Cerebellar cortex (tissue), 1 donor: ENCODE data around the gene CSNK2B.

Source experiments
- DNase-seq: peaks from one replicate; pipeline ENCODE4 v3.0.0-alpha.2; 2015; ENCODE audit warnings: low spot score

The CSNK2B gene

DNA sequence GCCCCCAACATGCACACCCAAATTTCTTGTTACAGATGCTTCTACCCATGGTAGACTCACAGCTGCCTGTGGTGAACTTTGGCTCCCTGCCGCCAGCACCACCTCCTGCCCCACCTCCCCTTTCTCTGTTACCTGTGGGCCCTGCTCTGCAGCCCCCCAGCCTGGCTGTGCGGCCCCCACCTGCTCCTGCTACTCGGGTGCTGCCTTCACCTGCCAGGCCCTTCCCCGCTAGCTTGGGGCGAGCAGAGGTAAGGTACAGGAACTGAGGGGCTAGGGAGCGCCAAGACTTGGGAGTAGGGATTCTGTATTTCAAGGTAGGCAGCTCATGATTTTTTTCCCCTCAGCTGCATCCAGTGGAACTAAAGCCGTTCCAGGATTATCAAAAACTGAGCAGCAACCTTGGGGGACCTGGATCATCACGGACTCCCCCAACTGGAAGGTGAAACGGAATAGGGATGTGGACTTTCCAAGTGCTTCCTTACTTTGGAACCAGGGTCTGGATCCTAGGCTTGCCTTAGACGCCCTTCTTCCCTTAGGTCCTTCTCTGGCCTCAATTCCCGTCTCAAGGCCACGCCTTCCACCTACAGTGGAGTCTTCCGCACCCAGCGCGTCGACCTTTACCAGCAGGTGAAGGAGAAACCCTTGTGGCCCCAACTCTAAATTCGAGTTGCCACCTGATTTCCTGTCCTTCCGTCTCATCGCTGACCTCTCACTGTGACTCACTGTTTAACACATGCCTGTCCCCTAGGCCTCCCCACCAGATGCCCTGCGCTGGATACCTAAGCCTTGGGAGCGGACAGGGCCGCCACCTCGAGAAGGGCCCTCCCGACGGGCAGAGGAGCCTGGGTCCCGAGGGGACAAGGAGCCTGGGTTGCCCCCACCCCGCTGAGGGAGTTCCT is 28.9 kb upstream of the CSNK2B start:
- DNase-seq, result no peak

DNA sequence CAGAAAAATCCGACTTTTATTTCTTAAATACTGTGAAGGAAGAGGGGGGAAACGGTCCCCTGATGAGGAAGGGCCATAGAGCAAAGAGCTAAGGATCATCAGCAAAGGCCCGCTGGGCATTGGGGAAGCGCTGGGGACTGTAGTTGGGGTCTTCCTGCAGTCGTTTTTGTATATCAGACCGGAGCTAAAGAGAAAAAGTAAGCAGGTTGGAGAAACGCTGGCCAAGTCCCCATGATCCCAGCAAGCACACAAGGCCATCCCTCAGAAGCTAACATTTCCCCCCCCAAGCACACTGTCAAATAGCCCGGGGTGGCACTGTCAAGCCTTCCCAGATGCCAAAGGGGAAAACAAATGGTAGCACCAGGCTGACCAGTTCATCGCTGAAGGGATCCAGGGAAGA is 26.8 kb upstream of the CSNK2B start:
- no peak for DNase-seq

DNA sequence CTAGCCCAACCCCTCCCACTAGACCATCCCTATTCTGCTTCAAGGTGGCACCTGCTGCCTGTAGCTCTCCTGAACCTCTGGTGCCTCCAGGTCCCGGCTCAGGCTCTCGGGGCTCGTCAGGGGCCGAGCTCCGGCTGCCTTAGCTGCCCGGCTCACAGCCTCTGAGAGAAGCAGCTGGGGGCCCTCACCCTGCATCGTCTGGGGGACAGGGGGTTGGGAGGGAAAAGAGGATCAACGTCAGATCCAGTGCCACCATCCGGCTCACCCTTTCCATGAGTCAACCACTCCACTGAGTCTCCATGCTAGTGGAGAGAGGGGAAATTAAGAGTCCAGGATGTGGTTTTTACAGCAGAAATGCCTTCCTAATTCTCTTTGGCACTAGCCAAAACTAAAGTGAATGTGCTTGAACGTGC is 26.4 kb upstream of the CSNK2B start:
- DNase-seq, result no peak

DNA sequence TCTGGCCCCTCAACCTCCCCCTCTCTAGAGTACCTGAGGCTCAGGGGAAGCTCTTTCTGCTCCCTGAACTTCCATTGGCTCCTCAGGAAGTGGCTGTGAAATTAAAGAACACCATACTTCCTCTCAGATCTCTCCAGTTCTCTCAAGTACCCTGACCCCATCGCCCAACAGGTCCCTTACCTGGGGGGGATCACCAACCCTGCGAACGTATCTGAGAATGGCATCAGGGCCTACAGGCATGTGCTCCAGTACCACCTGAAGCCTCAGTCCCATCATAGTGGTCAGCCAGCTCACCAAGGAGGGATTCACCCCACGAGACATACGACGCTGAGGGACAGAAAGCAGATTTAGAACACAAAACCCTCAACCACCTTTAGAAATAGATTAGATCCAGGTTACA is 25.3 kb upstream of the CSNK2B start:
- no peak for DNase-seq

DNA sequence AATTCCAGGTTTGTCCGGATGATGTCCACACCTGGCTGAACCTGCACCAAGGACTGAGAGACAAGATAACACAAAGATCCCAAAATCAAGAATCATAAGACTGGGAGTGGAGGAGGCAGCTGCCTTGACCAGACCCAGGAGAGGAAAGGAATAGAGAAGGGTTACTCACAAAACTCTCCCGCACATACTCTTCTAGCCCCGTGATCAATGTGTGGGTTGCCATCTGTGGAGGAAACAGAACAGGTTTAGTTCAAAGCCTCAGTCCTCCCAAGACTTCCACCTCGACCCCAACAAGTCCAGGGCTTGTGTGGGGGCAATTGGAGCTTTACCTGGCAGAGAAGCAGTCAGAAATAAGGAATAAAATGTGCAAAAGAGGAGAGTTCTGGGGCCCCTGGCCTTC is 24.5 kb upstream of the CSNK2B start:
- no peak for DNase-seq

DNA sequence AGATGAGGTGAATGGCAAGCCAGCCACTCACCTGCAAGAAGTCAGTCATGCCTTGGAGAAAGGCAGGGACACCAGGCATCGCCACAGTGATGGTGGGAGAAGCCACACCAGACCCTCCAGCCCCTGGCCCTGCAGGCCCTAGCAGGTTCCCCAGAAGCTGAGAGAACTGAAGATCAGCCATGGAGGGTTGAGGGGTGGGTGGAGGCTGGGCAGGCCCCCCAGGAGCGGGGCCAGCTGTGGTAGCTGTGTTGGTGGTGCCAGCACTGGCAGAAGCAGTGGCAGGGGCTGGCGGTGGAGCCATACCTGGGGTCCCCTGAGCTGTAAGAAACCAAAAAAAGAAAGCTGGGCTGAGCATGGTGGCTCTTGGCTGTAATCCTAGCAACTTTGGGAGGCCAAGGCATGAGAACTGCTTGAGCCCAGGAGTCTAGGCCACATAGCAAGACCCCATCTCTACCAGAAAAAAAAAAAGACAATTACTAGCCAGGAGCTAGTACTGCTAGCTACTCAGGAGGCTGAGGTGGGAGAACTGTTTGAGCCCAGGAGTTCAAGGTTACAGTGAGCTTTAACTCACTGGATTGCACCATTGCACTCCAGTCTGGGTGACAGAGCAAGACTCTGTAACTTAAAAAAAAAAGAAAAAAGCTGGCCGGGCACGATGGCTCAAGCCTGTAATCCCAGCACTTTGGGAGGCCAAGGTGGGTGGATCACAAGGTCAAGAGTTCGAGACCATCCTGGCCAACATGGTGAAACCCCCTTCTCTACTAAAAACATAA is 22.9 kb upstream of the CSNK2B start:
- no peak for DNase-seq

DNA sequence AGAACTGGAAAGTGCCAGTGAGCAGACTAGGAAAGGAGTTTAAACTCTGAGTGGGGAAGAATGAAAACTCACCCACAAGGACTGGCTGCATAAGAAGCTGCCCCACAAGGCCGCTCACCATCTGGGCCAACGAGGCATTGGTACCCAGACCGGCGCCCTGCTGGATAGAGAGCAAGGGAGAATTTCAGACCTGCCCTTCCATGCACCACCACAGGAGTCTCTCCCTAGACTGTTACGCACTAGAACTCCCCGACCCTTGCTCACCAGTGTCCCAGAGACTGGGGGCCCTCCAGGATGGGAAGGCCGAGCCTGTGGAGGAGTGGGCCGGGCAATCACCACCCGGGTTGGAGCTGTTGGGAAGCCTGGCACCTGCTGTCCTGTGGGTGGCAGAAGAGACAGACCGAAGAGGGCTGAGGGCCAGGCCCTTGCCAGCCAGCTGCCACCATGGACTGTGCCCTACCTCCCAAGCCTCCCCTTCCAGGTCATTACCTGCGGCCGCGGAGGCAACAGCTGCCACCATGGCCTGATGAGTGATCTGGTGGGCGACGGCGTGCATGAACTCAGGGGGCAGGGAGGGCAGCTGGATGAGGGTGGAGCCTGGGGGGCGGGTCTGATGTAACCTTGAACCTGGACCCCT is 21.9 kb upstream of the CSNK2B start:
- DNase-seq, result no peak

DNA sequence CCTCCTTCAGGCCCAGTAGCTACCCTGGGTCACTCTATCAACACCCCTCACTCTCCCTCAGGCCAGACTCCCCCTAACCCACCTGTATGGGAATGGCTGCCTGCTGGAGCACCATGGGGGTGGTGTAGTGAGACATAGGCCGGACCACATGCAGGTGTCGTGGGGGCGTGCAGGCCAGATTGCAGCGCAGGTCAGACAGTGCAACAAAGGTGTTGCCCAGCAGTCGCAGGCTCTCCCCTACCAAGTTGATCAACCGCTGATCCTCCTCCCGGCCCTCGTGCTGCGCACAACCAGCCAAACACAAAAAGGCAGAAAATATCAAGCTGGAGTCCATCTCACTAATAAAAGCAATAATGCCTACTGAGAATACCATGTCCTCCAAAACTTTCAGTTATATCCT is 20.6 kb upstream of the CSNK2B start:
- DNase-seq, result no peak

DNA sequence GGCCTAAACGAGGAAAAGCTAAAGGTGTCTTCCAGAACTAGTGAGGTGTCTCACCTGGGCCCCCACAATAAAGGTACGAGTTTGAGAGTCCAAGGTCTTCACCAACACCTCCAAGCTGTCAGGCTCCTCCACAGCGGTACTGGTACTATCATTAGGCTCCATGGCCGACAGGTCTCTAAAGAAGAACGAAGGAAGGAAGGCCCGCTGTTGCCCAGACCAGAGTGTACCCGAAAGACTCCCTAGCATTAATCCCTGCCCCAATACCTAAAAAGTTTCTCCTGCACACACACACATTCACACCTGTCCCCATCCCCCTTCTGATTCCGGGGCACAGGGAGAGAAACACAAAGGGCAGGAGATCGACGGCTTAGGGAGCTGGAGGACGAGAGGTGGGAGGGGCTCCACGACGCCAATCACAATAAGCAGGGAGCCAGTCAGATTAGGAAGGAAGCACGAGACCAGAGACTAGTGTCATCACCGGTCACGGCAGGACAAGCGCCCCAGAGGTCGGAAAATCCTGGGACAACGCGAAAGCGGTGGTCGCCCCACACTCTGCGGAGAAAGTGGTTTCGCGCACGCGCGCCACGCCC is 14.2 kb upstream of the CSNK2B start:
- no peak for DNase-seq

DNA sequence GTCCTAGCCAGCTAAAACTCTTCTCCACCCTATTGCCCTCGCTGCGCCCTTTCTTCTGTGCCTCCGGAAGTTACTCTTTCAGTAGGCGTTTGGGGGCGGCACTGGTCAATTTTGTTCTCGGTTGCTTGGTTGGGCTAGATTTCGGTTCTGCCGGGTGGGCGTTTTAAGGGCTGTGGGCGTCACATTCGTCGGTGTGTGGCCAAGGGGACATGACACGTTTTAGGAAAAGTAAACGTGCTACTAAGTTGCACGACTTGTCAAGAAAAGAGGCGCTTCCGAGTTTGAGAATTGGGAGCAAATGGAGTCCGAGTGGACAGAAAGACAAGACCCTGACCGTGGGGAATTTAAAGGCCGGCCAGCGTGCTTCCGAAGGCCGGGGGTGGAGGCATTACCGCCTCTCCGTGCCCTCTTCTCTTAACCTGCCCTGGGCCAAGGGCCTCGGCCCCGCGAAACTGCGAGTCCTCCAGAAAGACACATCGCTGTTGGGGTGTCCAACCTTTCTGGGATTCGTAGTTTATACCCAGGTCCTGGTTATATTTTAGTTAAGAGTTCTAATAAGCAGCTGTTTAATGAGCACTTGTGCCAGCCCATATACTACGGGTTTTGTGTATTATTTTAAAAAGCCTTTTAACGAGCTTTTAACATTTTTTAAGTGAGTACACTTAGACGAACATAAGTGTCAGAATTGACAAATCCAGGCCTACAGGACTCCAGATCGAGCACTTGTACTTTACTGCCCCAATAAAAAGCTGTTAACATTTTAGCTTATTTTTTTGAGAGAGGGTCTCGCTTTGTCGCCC is 12.8 kb upstream of the CSNK2B start:
- peak; percentile 95 for DNase-seq

DNA sequence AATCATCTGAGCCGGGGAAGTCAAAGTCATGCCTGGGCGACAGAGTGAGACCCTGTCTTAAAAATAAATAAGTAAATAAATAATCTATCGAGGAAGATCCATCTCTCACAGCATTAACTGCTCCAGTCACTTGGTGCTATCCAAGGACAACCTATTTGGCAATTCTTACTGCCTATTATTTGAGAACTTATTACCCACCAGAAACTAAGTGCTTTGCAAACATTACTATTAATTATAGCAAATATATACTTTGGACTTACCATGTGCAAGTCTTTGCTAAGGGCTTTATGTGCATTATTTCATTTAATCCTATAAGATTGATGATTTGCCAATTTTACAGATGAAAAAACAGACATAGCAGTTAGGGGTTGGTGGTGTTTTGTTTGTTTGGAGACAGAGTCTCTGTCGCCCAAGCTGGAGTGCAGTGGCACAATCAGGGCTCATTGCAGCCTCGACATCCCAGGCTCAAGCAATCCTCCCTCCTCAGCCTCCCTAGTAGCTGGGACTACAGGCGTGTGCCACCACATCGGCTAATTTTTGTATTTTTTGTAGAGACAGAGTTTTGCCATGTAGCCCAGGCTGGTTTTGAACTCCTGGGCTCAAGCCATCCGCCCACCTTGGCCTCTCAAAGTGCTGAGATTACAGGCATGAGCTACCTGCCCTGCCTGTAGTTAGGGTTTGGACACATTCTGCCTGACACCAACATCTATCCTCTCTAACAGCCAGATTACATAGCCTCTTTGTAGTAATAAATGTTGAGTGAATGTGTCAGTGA is 11.1 kb upstream of the CSNK2B start:
- DNase-seq, result no peak

DNA sequence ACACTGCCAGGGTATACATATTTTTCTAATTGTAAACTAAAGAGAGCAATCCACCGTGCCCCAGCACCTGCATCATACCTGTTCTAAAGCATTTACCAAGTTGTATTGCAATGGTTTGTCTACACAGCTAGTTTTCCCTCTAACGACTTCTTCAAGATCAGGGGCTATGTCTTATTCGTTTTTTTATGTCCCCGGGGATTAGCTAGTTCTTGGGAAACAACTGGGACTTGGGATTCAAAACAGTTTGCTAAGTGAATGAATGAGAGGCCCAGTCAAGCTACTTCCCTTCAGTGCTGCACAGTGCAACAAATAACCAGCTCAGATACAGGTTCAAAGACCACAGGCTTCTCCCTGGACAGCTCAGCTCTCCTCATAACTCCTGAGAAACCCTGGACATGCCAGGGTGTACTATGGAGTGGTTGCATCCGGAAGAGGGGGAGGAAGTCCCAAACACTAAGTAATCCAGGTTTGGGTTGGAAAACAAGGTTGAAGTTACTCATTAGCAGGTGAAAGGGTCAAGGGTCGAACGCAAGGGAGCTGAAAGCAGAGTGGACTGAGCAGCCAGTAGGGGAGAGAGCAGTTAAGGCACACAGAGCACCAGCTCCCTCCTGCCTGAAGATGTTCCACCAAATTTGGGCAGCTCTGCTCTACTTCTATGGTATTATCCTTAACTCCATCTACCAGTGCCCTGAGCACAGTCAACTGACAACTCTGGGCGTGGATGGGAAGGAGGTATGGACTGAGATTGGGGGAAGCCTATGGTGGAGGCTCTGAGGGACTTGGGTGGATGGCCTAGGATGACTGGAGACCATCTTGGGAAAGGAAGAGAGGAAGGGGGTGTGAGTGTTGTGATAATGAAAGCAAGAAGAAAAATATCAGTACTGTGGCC is 10.3 kb upstream of the CSNK2B start, which contains the start of gene APOM:
Gene APOM, plus strand, starts transcription at position 546 of the 889 bp plus-strand sequence. Its CDS starts 73 bp downstream, at position 619.
- no peak for DNase-seq

DNA sequence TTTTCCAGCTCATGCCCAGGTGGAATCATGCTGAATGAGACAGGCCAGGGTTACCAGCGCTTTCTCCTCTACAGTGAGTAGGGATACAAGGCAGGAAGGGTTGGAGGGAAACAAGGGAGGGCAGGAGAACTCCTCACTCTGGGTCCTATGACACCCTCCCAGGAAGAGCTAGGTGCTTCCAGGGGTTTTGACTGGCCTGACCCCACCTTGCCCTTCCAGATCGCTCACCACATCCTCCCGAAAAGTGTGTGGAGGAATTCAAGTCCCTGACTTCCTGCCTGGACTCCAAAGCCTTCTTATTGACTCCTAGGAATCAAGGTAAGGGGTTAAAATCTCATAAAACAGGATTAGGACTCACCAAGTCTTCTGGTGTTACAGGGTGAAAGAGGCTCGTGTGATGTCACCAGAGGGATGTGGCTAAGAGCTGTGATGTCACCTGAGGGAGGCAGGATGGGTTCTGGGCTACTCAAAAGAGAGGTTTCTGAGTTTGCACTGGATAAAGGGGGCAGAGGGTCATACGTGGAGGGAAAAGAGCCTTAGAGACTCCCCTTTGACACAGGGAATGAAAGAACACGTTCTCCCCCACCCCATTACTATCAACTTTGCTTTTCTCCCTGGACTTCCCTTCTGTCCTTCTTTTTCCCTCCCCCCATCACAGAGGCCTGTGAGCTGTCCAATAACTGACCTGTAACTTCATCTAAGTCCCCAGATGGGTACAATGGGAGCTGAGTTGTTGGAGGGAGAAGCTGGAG is 8.3 kb upstream of the CSNK2B start:
- no peak for DNase-seq

DNA sequence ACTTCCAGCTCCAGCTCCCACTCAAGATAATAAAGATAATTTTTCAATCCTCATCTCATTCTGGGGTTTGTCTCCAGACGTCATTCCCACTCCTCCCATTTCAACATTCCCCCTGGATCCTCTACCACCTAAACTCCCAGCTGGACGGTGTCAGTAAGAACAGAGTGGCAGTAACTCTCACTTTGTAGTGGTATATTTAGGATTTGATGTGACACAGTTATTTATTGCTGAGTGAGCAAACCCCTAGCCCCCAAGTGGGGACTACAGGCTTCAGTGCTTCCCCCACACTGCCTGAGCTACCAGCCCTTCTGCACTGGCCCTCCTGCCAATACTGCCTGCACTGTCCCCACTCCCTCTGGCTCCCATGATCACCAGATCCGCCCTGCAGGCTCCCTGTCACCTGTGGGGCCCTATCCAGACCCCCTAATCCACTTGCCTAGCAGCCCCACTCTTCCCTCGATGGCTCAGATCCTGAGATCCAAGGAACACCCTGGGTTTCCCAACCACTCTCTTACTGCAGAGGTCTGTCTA is 7.7 kb upstream of the CSNK2B start:
- DNase-seq, result no peak

DNA sequence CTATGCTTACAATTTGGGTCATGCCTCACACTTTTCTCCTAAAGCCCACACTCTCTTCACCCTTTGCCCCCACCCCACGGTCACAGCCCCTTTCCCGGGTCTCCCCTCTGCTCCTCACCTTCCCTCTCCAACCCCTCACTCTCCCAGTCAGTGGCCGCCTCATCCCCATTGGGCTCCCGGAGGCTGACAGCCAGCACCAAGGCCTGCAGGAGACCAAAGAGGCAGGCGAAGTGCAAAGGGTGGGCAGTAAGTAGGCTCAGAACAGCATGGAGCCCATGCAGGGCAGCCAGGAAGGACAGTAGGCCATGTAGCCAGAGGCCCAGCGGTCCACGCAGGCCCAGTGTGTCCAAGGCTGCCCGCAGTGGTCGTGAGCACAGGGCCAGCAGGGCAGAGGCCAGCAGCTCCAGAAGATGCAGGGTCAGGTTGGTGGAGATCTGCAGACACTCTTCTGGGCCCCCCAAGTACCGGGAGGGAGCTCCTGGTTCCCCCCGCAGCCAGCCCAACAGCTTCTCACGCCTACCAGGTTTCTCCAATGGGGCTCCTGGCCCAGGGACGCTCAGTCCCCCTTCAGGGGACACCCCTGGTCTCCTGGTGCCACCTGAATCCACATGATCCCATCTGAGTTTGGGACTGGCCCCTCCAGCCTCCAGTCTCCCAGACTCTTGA is 6.8 kb upstream of the CSNK2B start:
- no peak for DNase-seq

DNA sequence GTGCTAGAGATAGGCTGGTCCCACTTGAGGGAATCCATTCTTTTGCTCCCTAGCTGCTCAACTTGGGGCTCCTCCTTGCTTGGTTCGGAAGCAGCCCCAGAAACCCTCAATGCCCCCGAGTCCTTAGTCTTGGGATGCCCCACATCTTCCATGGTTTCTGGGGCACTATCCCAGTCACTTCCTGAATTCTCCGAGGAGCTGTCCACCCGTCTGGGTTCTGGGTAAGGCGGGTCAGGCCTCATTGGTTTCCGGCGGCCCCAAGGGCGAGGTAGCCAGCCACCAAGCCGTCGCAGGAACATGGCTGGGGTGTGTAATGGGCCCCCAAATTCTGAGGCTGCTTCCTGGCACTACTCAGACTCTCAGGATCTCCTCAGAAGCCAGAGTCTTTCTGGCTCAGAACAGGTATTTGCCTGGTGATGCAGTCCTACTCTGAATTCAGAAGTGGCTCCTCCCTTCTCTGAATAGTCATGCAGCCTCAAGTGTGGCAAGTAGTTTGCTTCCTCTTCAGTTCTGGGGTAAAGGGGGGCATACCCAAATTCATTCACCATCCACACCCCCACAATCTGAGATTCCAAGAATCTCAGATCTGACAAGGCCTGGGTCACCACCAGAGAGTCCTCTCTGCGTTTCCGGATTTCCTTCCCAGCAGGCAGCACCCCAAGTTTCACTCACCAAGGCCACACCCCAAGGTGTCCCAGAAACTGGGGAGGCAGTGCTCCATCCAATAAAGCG is 6.1 kb upstream of the CSNK2B start:
- no peak for DNase-seq
